Tibial artery (tissue), 4 donors: ENCODE results near the gene ZBTB1.

Experiments used
- DNase-seq, 2 donors: peaks; one replicate each; pipeline ENCODE4 v3.0.0-alpha.2; 2019
- H3K27ac ChIP-seq, 2 donors: fragments of 200-600 bp; sonication (generic) in 1 of 2; 1 replicate in 1 of 2; 2 replicates in 1 of 2; pipeline ENCODE4 v1.5.1; 2018 to 2019; ENCODE audit warnings: mild to moderate bottlenecking in 1 of 2
- H3K27me3 ChIP-seq, 2 donors: fragments of 200-600 bp; sonication (generic) in 1 of 2; one replicate each; pipeline versions ENCODE4 v1.5.1 to v1.6.0; 2016 to 2019
- H3K36me3 ChIP-seq, 3 donors: fragments of 200-600 bp; sonication (generic) in 2 of 3; one replicate each; pipeline ENCODE4 v1.5.1; 2016 to 2019; ENCODE audit warnings: mild to moderate bottlenecking in 2 of 3
- H3K4me1 ChIP-seq, 4 donors: fragments of 200-600 bp; sonication (generic) in 2 of 4; 1 replicate in 3 of 4; 2 replicates in 1 of 4; pipeline ENCODE4 v1.5.1; 2016 to 2019
- H3K4me3 ChIP-seq, 2 donors: fragments of 200-600 bp; sonication (generic) in 1 of 2; 1 replicate in 1 of 2; 2 replicates in 1 of 2; pipeline ENCODE4 v1.5.1; 2018 to 2019; ENCODE audit warnings: mild to moderate bottlenecking in 2 of 2
- H3K9me3 ChIP-seq, 3 donors: fragments of 200-600 bp; sonication (generic) in 1 of 3; one replicate each; pipeline ENCODE4 v1.5.1; 2016 to 2019
- intact Hi-C: fragments of 100-400 bp; cut with DNase I; formaldehyde crosslinking; loops from one replicate; pipeline ENCODE4 v1.15.0; 2023; ENCODE audit warnings: low total_unique reads
- TF ChIP-seq, protein P1 (sequence below), 2 experiments: fragments of 200-600 bp in 1 of 2; fragments of 450-650 bp in 1 of 2; IDR thresholded peaks; one replicate each; pipeline ENCODE4 v1.5.1; 2017 to 2019; ENCODE audit warnings: antibody characterized with exemption in 2 of 2, mild to moderate bottlenecking in 1 of 2, moderate library complexity in 1 of 2

Gene ZBTB1, protein sequence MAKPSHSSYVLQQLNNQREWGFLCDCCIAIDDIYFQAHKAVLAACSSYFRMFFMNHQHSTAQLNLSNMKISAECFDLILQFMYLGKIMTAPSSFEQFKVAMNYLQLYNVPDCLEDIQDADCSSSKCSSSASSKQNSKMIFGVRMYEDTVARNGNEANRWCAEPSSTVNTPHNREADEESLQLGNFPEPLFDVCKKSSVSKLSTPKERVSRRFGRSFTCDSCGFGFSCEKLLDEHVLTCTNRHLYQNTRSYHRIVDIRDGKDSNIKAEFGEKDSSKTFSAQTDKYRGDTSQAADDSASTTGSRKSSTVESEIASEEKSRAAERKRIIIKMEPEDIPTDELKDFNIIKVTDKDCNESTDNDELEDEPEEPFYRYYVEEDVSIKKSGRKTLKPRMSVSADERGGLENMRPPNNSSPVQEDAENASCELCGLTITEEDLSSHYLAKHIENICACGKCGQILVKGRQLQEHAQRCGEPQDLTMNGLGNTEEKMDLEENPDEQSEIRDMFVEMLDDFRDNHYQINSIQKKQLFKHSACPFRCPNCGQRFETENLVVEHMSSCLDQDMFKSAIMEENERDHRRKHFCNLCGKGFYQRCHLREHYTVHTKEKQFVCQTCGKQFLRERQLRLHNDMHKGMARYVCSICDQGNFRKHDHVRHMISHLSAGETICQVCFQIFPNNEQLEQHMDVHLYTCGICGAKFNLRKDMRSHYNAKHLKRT

DNA sequence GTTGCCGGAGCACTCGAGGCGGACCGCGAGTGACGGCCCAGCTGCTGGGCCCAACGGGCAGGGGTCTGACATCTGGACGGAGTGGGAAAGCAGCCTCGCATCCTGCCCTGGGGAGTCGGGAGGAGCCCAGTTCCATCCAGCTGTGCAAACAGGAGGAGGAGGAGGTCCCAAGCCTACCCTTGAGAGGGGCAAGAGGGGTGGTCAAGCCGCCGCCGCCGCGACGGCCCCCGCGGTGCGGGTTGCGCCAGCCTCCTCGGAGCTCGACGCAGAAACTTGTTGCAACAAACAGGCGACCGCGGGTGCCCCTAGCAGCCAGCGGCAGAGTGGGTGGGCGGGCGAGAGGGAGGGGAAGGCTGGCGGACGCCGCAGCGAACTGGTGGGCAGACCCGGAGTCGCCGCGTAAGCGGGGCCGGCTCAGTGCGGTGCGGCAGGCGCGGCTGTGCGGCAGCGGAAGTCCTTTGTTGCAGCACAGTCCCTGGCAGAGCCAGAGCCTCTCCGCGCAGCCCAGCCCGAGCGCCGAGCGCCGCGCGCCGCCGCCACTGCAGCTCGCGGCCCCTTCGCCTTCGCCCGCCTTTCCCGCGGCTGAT is at the start of gene ZBTB1:
Gene ZBTB1 (plus strand): TSS at position 461 of the 587 bp plus-strand sequence. CDS start 16,735 bp downstream, outside the sequence.
- DNase-seq = peak; percentile 85 to 93
- TF ChIP-seq, protein P1, sequence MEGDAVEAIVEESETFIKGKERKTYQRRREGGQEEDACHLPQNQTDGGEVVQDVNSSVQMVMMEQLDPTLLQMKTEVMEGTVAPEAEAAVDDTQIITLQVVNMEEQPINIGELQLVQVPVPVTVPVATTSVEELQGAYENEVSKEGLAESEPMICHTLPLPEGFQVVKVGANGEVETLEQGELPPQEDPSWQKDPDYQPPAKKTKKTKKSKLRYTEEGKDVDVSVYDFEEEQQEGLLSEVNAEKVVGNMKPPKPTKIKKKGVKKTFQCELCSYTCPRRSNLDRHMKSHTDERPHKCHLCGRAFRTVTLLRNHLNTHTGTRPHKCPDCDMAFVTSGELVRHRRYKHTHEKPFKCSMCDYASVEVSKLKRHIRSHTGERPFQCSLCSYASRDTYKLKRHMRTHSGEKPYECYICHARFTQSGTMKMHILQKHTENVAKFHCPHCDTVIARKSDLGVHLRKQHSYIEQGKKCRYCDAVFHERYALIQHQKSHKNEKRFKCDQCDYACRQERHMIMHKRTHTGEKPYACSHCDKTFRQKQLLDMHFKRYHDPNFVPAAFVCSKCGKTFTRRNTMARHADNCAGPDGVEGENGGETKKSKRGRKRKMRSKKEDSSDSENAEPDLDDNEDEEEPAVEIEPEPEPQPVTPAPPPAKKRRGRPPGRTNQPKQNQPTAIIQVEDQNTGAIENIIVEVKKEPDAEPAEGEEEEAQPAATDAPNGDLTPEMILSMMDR (IDR thresholded peaks at IDR 0.05) = no peak
- intact Hi-C loops = loop anchor here (5.0 kb wide), 1 partner anchor 258 kb away; no protein-coding TSS in a partner anchor
- H3K27ac ChIP-seq = peak within 1 kb of the TSS; percentile 95 to 98
- no peaks in the 10 kb centered on the region for H3K9me3 ChIP-seq
- peak within 1 kb of the TSS; percentile 68 to 92 for H3K4me3 ChIP-seq
- H3K27me3 ChIP-seq = no peaks in the 10 kb centered on the region
- no peaks in the 10 kb centered on the region for H3K36me3 ChIP-seq
- peaks cover 0 to 67% (median 37%) of the 10 kb centered on the region in 4 donors for H3K4me1 ChIP-seq

DNA sequence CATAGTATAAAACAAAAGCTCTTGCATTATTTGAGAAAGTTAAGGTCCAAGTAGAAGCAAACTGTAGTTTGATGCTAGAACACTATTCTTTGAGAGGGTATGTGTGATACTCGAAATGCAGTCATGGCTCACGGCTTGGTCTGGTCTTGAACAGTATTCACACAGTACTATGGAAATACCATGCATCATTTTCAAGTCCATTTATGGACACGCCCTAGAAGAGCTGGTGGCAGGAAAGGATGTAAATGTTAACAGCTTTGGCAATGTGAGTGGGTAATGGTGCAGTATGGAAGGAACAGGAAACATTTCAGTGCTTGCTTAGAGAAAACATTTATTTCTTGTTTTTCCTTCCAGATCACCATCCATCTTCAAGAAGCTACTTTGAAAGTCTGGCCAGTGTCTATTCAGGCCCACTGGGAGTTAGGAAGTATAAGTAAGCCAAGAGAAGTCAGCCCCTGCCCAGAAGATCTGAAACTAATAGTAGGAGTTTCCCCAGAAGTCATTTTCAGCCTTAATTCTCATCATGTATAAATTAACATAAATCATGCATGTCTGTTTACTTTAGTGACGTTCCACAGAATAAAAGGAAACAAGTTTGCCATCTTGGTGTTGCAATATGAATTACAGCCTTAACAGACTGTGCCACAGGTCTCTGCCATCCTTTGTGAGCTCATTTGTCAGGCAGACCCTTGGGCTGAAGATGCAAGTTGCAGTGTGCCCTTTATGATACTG is 45.0 kb upstream of the ZBTB1 start:
- Histone ChIP-seq H3K27ac (no peak overlapping the region), H3K36me3 (peaks cover 13 to 47% (median 13%) of the 10 kb centered on the region in 3 donors), H3K4me3 (no peak overlapping the region), H3K9me3 (no peaks in the 10 kb centered on the region), H3K27me3 (no peaks in the 10 kb centered on the region), H3K4me1 (peaks cover 0 to 6% (median 3%) of the 10 kb centered on the region in 4 donors)
- DNase-seq = no peak
- intact Hi-C loops = no loop called here
- TF ChIP-seq, protein P1 (IDR thresholded peaks at IDR 0.05) = no peak

DNA sequence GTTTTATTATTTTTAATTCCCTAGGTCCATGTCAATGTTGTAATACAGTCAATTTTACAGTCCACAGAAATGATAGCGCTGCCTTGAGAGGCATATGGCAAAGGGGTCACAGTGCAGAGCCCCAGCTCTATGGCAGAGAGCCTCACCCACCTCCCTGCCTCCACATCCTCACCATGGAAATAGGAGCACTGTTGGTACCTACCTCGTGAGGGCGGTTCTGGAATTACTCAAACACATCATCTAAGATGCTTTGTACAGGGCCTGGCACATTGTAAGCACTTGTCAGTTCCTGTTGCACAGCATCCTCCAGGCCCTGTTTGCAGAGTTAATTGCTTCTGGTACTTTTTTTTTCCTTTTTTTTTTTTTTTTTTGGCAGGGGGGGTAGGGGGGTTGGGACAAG is 43.3 kb upstream of the ZBTB1 start:
- H3K4me3 ChIP-seq = no peak overlapping the region
- no peaks in the 10 kb centered on the region for H3K9me3 ChIP-seq
- H3K27ac ChIP-seq = no peak overlapping the region
- DNase-seq = no peak
- no peaks in the 10 kb centered on the region for H3K27me3 ChIP-seq
- peaks cover 0 to 30% (median 0%) of the 10 kb centered on the region in 3 donors for H3K36me3 ChIP-seq
- peaks cover 0 to 14% (median 6%) of the 10 kb centered on the region in 4 donors for H3K4me1 ChIP-seq
- intact Hi-C loops = no loop called here
- TF ChIP-seq, protein P1 (IDR thresholded peaks at IDR 0.05) = no peak

DNA sequence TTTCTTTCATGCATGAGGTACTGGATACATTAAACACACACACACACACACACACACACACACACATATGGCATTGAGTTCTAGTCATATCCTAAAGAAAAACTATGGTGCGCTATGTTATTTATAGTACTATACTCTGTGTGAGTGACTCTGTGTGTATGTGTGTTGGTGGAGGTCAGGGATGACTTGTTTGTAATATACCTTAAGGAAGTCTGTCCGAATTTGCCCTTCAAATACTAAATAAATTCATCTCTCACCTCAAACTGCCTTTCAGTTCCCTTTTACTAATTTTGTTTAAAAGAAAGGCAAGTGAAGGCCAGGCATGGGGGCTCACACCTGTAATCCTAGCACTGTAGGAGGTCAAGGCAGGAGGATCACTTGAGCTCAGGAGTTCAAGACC is 41.4 kb upstream of the ZBTB1 start:
- no peaks in the 10 kb centered on the region for H3K27me3 ChIP-seq
- no peak for DNase-seq
- intact Hi-C loops = no loop called here
- H3K4me1 ChIP-seq = peaks cover 0 to 16% (median 7%) of the 10 kb centered on the region in 4 donors
- H3K4me3 ChIP-seq = no peak overlapping the region
- peaks cover 0 to 21% (median 0%) of the 10 kb centered on the region in 3 donors for H3K36me3 ChIP-seq
- H3K27ac ChIP-seq = no peak overlapping the region
- TF ChIP-seq, protein P1 (IDR thresholded peaks at IDR 0.05) = no peak
- H3K9me3 ChIP-seq = no peaks in the 10 kb centered on the region

DNA sequence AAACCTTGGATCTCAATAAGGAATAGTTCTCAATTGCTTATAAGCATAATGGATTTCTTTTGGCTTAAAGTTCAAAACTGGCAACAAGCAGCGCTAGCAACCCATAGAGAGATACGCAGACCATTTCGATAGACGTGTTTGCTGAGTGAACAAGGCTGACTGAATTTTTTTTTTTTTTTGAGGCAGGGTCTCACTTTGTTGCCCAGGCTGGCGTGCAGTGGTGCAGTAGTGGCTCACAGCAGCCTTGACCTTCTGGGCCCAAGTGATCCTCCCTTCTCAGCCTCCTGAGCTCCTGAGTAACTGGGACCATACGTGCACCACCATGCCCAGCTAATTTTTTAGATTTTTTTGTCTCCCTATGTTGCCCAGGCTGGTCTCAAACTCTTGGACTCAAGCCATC is 40.7 kb upstream of the ZBTB1 start:
- DNase-seq = no peak
- Histone ChIP-seq H3K36me3 (peaks cover 0 to 16% (median 0%) of the 10 kb centered on the region in 3 donors), H3K27me3 (no peaks in the 10 kb centered on the region), H3K9me3 (no peaks in the 10 kb centered on the region), H3K4me3 (no peak overlapping the region), H3K4me1 (peaks cover 0 to 19% (median 7%) of the 10 kb centered on the region in 4 donors), H3K27ac (no peak overlapping the region)
- TF ChIP-seq, protein P1 (IDR thresholded peaks at IDR 0.05) = no peak
- intact Hi-C loops = no loop called here
